Chondrocyte (in vitro differentiated cells): Measurements from ENCODE around the gene FGF8. TPM values are rescaled to one million over a fixed set of nuclear protein-coding genes. Genes with fewer than 3 reads are reported as not detected.

ENCODE experiments used
- DNase-seq: peaks from one replicate; pipeline ENCODE4 v3.0.0; 2021; ENCODE audit warnings: mixed read lengths, low spot score
- H3K27ac Mint-ChIP-seq: one replicate; pipeline ENCODE4 v1.8.0; 2021; ENCODE audit warnings: mild to moderate bottlenecking, moderate library complexity, mixed read lengths; ENCODE audit not compliant: unreplicated experiment
- H3K27me3 Mint-ChIP-seq: 2 replicates; pipeline ENCODE4 v1.8.0; 2021; ENCODE audit warnings: low read depth, mixed read lengths
- H3K36me3 Mint-ChIP-seq: 2 replicates; pipeline ENCODE4 v1.8.0; 2021; ENCODE audit warnings: low read depth, mixed read lengths
- H3K4me1 Mint-ChIP-seq: 2 replicates; pipeline ENCODE4 v1.8.0; 2021; ENCODE audit warnings: low read depth, mild to moderate bottlenecking, mixed read lengths
- H3K4me3 Mint-ChIP-seq: one replicate; pipeline ENCODE4 v1.8.0; 2021; ENCODE audit warnings: mild to moderate bottlenecking, moderate library complexity, mixed read lengths; ENCODE audit not compliant: unreplicated experiment
- H3K9me3 Mint-ChIP-seq: 2 replicates; pipeline ENCODE4 v1.8.0; 2021; ENCODE audit warnings: low read depth, mixed read lengths
- long read RNA-seq: library from polyadenylated mRNA; stranded (forward); transcript quantifications from one replicate; pipeline ENCODE4 v2.0.0, GENCODE V29; 2021
- total RNA-seq: library from RNA; stranded (reverse); gene quantifications from 3 replicates; pipeline ENCODE4 v1.2.1, GENCODE V29; 2021
- TF ChIP-seq, protein P1 (sequence below): fragments of 200-600 bp; sonication (generic); IDR thresholded peaks from 2 replicates; pipeline ENCODE4 v1.5.0; 2021; ENCODE audit warnings: antibody characterized with exemption, mild to moderate bottlenecking, moderate library complexity

The FGF8 gene
- total RNA-seq = not detected in 3 replicates
- long read RNA-seq = 0 reads

DNA sequence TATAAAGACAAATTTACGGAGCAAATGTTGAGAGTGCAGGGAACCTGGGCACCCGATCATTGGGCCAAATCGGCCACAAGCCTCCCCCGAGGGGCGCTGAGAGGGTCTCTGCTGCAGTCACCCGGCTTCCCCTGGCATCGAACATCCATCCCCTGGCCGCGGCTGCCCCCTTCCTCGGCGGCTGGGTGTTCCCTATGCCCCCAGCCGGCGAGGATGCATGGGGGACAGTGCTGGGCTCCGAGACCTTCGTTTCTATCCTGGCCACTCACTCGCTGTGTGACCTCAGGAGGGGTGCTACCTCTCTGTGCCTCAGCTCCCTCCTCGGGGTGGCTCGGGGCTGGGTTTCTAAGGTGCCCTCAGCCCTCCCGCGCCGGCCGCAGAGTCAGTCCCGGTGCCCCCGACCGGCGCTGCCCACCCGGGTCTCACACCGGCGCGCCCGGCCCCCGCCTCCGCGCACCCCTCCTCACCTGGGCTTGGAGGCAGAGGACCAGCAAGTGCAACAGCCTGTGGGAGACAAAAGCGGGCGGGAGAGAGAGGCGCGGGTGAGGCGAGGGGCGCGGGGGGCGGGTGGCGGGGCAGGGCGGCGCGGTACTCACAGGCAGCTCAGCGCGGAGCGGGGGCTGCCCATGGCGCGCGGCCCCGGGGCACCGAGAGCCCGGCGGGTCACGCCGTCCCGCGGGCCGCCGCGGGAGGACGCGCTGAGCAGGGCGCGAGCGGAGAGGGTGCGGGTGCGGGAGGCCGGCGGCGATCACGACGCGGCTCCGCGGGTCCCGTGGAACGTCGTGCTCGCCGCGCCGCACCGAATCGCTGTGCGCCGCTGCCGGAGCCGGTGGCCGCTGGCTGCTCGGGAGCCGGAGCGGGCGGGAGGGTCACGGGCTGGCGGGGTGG, at the start of gene FGF8:
Gene FGF8, minus strand, starts transcription at position 842 of the 888 bp plus-strand sequence. Its CDS starts 214 bp downstream, at position 628.
- no peaks in the 10 kb centered on the region for H3K9me3 Mint-ChIP-seq
- TF ChIP-seq, protein P1, sequence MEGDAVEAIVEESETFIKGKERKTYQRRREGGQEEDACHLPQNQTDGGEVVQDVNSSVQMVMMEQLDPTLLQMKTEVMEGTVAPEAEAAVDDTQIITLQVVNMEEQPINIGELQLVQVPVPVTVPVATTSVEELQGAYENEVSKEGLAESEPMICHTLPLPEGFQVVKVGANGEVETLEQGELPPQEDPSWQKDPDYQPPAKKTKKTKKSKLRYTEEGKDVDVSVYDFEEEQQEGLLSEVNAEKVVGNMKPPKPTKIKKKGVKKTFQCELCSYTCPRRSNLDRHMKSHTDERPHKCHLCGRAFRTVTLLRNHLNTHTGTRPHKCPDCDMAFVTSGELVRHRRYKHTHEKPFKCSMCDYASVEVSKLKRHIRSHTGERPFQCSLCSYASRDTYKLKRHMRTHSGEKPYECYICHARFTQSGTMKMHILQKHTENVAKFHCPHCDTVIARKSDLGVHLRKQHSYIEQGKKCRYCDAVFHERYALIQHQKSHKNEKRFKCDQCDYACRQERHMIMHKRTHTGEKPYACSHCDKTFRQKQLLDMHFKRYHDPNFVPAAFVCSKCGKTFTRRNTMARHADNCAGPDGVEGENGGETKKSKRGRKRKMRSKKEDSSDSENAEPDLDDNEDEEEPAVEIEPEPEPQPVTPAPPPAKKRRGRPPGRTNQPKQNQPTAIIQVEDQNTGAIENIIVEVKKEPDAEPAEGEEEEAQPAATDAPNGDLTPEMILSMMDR = no peak
- H3K27ac Mint-ChIP-seq = no peak within 1 kb of the TSS
- H3K4me1 Mint-ChIP-seq = peaks cover 16% of the 10 kb centered on the region
- DNase-seq = peak; percentile 48
- H3K4me3 Mint-ChIP-seq = peak within 1 kb of the TSS; percentile 41
- H3K36me3 Mint-ChIP-seq = peaks cover 14% of the 10 kb centered on the region
- H3K27me3 Mint-ChIP-seq = peaks cover 53% of the 10 kb centered on the region

- Mint-ChIP-seq H3K9me3 (no peaks in the 10 kb centered on the region), H3K36me3 (peaks cover 6% of the 10 kb centered on the region), H3K4me3 (no peak overlapping the region), H3K4me1 (peaks cover under 1% of the 10 kb centered on the region), H3K27ac (no peak overlapping the region), H3K27me3 (no peaks in the 10 kb centered on the region)
- no peak for DNase-seq
- TF ChIP-seq, protein P1 = no peak
Observed at GRCh38 chr10:101824736-101825135, 48.8 kb upstream of the FGF8 start.

GRCh38 chr10:101818872-101819633, 43.1 kb upstream of the FGF8 start:
- H3K4me1 Mint-ChIP-seq = peaks cover 33% of the 10 kb centered on the region
- H3K9me3 Mint-ChIP-seq = no peaks in the 10 kb centered on the region
- peaks cover 3% of the 10 kb centered on the region for H3K36me3 Mint-ChIP-seq
- peak overlapping the region; percentile 97 for H3K4me3 Mint-ChIP-seq
- TF ChIP-seq, protein P1 = no peak
- H3K27me3 Mint-ChIP-seq = no peaks in the 10 kb centered on the region
- DNase-seq = no peak
- peak overlapping the region; percentile 100 for H3K27ac Mint-ChIP-seq

- DNase-seq = peak; percentile 100
- H3K4me1 Mint-ChIP-seq = peaks cover 40% of the 10 kb centered on the region
- H3K4me3 Mint-ChIP-seq = peak within 1 kb of the TSS; percentile 97
- no peaks in the 10 kb centered on the region for H3K9me3 Mint-ChIP-seq
- TF ChIP-seq, protein P1 = no peak
- no peaks in the 10 kb centered on the region for H3K27me3 Mint-ChIP-seq
- H3K36me3 Mint-ChIP-seq = peaks cover 3% of the 10 kb centered on the region
- peak within 1 kb of the TSS; percentile 100 for H3K27ac Mint-ChIP-seq
Observed at GRCh38 chr10:101818119-101818871, 42.4 kb upstream of the FGF8 start, which contains the start of gene OGA. Gene OGA, minus strand, starts transcription at chr10:101818444. Its CDS starts 422 bp downstream, at chr10:101818022.
